HG03457 (cell line): Measurements from ENCODE around the gene ANKRD49.
"Not testable (repeated sequence)": the region's sequence is repeated elsewhere in the genome, so short reads cannot be mapped to it uniquely, and the experiment has no call there.

ENCODE experiments used
- ATAC-seq: cut with Tn5 transposase; IDR thresholded peaks from one replicate; pipeline ENCODE4 v1.9.1; 2021; ENCODE audit warnings: moderate number of reproducible peaks; ENCODE audit not compliant: unreplicated experiment

ANKRD49 gene

GRCh38 chr11:94506513-94506912 lies 12.7 kb downstream of the ANKRD49 start:
- not testable (repeated sequence) for ATAC-seq

DNA sequence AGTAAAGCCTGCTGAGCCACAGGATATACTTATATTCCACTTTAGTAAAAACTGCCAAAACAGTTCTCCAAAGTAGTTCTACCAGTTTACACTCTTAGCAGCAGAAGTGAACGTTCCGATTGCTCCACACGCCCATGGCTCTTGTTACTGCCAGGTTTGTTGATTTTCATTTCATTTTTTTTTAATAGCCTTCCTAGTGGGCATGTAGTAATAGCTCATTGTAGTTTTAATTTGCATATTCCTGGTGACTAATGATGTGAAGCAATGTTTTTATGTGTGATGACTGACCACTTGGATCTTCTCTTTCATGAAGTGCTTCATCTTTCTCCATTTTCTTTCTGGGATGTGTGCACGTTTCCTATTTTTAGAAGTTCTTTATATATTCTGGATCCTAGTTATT lies 13.7 kb downstream of the ANKRD49 start:
- ATAC-seq, result no peak

GRCh38 chr11:94511932-94512781 lies 18.4 kb downstream of the ANKRD49 start, which contains the start of gene C11orf97:
Gene C11orf97 (plus strand): TSS chr11:94512461. CDS start chr11:94512529, 68 bp downstream.
- ATAC-seq, result peak; percentile 84

- ATAC-seq, result no peak
Measured at GRCh38 chr11:94513091-94513490, 19.3 kb downstream of the ANKRD49 start.

DNA sequence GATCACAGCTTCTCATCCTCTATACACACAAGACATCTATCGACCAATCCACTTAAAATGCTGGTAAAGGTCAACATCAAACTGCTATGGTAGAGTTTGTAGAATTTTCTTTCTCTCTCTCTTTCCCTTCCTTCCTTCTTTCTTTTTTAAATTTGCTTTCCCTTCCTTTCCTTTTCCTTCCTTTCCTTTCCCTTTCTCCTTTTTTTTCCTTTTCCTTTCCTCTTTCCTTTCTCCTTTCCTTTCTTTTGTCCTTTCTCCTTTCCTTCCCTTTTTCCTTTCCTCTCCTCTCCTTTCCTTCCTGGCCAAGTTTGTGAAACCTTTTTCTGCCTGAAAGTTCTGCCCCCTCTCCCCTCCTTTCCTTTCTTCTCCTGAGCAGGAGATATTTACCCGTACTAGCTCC lies 21.6 kb downstream of the ANKRD49 start:
- ATAC-seq, result no peak

GRCh38 chr11:94516725-94517124 lies 22.9 kb downstream of the ANKRD49 start:
- no peak for ATAC-seq

DNA sequence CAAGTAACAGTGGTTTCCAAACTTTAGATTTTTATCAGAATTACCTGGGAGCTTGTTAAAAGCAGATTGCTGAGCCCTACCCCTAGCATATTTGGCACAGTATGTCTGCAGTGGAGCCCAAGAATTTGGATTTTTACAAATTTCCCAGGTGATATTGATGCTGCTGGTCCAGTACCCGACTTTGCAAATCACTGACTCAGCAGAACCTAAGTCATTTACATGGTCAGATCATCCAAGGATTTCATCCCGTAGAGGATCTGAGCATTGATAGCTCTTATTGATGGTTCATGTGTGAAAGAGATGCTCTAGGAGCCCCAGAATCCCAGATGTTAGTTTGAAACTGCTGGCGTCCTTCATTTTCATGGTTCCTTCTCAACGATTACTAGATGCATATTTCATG lies 24.5 kb downstream of the ANKRD49 start:
- no peak for ATAC-seq

GRCh38 chr11:94519478-94520084 lies 25.8 kb downstream of the ANKRD49 start:
- ATAC-seq, result no peak

- ATAC-seq, result no peak
Measured at GRCh38 chr11:94521684-94522083, 27.9 kb downstream of the ANKRD49 start.

GRCh38 chr11:94524341-94524740 lies 30.6 kb downstream of the ANKRD49 start:
- ATAC-seq, result no peak

- no peak for ATAC-seq
Measured at GRCh38 chr11:94525546-94526324, 32.0 kb downstream of the ANKRD49 start.

- ATAC-seq, result no peak
Measured at GRCh38 chr11:94526645-94527438, 33.1 kb downstream of the ANKRD49 start.

DNA sequence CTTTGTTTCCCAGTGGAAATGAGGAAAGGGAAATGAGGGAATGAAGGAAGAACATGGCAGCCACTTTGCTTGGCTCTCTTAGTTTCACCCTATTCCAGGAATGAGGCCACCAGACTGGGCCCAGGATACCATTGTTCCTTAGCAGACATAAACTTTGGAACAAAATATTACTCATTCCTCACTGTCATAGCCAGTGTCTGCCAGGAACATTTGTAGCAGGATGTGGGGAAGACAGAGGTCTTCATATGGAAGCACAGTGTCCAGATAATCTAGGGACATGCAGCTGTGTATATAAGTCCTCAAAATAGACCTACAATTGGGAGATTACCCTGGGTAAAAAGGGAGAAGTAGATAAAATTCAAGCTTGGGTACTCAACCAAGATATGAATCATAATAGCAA lies 34.8 kb downstream of the ANKRD49 start:
- ATAC-seq, result no peak

DNA sequence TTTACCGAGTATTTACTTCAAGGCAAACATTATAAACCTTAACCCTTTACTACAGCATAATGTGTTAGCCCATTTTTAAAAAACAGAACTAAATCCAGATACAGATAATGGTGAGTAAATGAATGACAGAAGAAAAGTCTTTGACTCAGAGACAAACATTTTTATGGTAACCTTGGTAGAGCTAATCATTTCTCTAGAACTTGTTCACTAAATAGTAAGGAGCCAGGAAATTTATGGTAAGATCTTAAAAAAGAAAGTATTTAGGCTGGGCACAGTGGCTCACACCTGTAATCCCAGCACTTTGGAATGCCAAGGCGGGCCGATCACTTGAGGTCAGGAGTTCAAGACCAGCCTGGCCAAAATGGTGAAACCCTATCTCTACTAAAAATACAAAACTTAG lies 38.4 kb downstream of the ANKRD49 start:
- no peak for ATAC-seq

GRCh38 chr11:94533206-94533605 lies 39.4 kb downstream of the ANKRD49 start:
- ATAC-seq, result no peak

DNA sequence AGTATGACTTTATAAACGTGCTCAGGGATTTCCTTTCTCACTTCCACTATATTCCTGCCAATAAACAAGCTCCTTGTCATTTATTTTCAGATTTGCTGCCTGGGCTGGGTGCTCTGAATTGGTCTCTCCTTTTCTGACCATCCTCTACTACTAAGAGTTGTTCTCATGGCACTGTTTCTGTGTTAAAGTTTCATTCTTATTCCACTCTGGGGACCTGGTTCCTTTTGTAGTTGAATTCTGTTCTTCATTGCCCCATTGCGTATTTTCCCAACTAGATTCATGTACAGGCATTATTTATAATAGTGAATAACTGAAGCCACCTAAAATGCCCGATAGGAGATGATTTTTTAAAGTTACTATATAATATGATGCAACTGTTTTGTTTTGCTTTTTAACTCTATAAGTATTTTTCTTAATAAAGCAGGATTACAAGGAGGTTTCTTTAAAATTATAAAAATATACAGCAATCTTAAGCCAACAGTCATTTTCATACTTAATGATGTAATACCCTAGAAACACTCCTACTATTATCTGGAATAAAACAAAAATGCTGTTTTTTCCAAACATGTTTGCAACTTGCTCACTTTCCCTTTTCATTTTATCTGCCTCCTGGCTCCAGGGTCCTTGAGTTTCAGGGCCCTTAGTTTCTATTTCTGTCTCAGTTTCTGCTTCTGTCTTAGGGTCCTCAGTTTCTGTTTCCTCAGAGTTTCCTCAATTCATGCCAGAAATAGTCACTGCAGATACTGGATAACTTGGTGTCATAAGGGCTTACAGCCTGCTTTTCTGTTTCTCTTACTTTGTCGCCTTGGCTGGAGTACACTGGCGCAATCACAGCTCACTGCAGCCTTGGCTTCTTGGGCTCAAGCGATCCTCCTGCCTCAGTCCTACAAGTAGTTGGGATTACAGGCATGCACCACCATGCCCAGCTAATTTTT lies 40.2 kb downstream of the ANKRD49 start:
- no peak for ATAC-seq

DNA sequence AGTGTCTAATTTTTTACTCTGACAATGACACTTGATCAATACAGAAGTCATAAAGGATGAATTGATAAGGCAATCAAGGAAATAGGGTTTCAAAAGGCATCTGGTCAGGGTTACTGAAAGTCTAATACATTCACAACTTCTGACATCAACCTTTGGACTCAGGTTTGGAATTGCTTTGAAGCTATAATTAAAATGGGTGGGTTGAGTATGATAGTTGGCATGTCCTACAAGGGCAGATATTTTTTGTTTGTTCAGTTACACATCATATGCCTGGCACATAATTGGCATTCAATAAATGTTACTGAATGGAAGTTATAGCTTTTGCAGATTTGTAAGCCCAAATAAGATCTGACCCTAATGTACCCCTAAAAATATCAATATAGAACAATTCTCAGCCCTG lies 42.6 kb downstream of the ANKRD49 start:
- no peak for ATAC-seq

DNA sequence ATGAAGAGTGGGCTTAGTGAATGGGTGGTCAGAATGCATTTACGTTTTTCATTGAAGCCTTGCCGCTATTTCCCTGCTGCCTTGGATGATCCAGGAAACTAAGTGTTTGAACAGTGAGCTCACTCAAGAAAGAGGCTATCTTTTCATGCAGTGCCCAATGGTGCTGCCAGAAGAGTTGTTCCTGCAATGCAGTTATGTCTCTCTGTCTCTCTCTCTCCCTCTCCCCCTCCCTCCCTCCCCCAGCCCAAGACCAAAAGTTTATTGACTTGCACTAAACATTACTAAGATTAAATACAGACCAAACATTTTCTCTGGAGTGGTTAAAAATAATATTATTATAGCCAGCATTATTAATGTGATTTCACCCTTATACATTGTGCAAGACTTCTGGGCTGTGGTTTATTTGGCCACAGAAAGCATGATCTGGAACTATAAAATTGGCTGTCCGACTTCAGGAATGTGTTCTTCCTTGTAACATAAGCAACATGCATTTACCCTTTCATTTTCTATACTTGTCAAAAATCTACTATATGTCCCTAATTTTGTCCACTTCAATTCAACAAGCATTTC lies 43.3 kb downstream of the ANKRD49 start:
- ATAC-seq, result no peak

GRCh38 chr11:94539420-94539819 lies 45.6 kb downstream of the ANKRD49 start:
- ATAC-seq, result no peak
